GM12801 (cell line): ENCODE data around the gene NPW.

Source experiments
- TF ChIP-seq, protein P1 (sequence below): IDR thresholded peaks from one replicate; pipeline ENCODE4 v1.5.1; 2011; ENCODE audit warnings: control low read depth; ENCODE audit not compliant: insufficient read length; ENCODE audit errors: extremely low read depth

Gene NPW

GRCh38 chr16:2062801-2063200 lies 43.2 kb downstream of the NPW start:
- TF ChIP-seq, protein P1, sequence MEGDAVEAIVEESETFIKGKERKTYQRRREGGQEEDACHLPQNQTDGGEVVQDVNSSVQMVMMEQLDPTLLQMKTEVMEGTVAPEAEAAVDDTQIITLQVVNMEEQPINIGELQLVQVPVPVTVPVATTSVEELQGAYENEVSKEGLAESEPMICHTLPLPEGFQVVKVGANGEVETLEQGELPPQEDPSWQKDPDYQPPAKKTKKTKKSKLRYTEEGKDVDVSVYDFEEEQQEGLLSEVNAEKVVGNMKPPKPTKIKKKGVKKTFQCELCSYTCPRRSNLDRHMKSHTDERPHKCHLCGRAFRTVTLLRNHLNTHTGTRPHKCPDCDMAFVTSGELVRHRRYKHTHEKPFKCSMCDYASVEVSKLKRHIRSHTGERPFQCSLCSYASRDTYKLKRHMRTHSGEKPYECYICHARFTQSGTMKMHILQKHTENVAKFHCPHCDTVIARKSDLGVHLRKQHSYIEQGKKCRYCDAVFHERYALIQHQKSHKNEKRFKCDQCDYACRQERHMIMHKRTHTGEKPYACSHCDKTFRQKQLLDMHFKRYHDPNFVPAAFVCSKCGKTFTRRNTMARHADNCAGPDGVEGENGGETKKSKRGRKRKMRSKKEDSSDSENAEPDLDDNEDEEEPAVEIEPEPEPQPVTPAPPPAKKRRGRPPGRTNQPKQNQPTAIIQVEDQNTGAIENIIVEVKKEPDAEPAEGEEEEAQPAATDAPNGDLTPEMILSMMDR = no peak

GRCh38 chr16:2063861-2064260 lies 44.3 kb downstream of the NPW start:
- TF ChIP-seq, protein P1 = no peak

DNA sequence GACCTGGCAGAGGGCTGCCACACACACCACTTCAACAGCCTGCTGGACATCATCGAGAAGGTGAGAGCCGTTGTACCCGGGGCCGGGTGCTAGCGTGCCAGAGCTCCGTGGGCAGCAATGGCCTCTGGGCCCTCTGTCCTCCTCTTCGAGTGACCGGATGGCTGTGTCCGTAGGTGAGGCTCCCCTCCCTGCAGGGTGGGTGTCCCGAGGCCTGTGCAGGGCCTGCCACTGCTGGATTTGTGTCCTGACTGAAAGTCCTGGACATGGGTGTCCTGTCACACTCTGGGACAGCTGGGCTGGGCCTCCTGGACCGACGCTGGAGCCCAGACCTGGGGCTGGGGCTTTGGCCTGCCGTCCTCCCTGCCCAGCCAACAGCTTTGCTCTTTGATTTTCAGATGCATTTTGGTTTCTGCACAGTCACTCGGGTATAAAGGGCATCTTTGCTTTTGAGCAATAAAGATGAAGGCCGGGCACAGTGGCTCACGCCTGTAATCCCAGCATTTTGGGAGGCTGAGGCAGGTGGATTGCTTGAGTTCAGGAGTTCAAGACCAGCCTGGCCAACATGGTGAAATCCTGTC lies 44.9 kb downstream of the NPW start:
- TF ChIP-seq, protein P1 = no peak

GRCh38 chr16:2066139-2066538 lies 46.6 kb downstream of the NPW start:
- TF ChIP-seq, protein P1 = no peak
